Kidney (tissue), 14 donors: Measurements from ENCODE around the gene RASGEF1C. TPM values are rescaled to one million over a fixed set of nuclear protein-coding genes. Genes with fewer than 3 reads are reported as not detected.

ENCODE experiments used
- DNase-seq, 5 donors: peaks; one replicate each; pipeline ENCODE4 v3.0.0-alpha.2; 2013 to 2020
- FAIRE-seq: peaks from 2 replicates; lab custom pipeline; 2012; peaks lifted over from hg19 to GRCh38; lab: Jason Lieb, UNC
- H3K27ac ChIP-seq, 2 donors: one replicate each; pipeline ENCODE4 v1.7.0; 2013; ENCODE audit warnings: low read depth in 2 of 2, low read length in 2 of 2, inconsistent platforms in 1 of 2
- H3K27me3 ChIP-seq: one replicate; pipeline ENCODE4 v1.7.1; 2013; ENCODE audit warnings: low read length, inconsistent platforms; ENCODE audit not compliant: control insufficient read depth, insufficient read depth
- H3K36me3 ChIP-seq, 3 donors: one replicate each; pipeline versions ENCODE4 v1.7.0 to v1.7.1; 2013; ENCODE audit warnings: low read length in 3 of 3, control low read depth in 1 of 3, inconsistent platforms in 1 of 3; ENCODE audit not compliant: insufficient read depth in 3 of 3, control insufficient read depth in 2 of 3
- H3K4me1 ChIP-seq, 3 donors: one replicate each; pipeline versions ENCODE4 v1.7.0 to v1.7.1; 2013; ENCODE audit warnings: low read length in 3 of 3, inconsistent platforms in 1 of 3, low read depth in 1 of 3; ENCODE audit not compliant: control insufficient read depth in 2 of 3, insufficient read depth in 2 of 3
- H3K4me3 ChIP-seq, 3 donors: one replicate each; pipeline versions ENCODE4 v1.7.0 to v1.8.1; 2013; ENCODE audit warnings: low read length in 3 of 3, control low read depth in 1 of 3, inconsistent platforms in 1 of 3
- H3K9ac ChIP-seq, 3 donors: one replicate each; pipeline versions ENCODE4 v1.7.0 to v1.7.1; 2013; ENCODE audit warnings: low read length in 3 of 3, control low read depth in 1 of 3, inconsistent platforms in 1 of 3
- H3K9me3 ChIP-seq, 3 donors: one replicate each; pipeline versions ENCODE4 v1.7.0 to v1.7.1; 2013; ENCODE audit warnings: low read length in 3 of 3, control low read depth in 1 of 3, inconsistent platforms in 1 of 3; ENCODE audit not compliant: control insufficient read depth in 2 of 3, insufficient read depth in 1 of 3
- CTCF ChIP-seq: IDR thresholded peaks from 3 replicates; pipeline ENCODE4 v1.5.1; 2012; ENCODE audit warnings: mild to moderate bottlenecking, moderate library complexity, borderline replicate concordance; ENCODE audit not compliant: insufficient read depth; ENCODE audit errors: extremely low read depth
- intact Hi-C: fragments of 100-400 bp; cut with DNase I; formaldehyde crosslinking; loops from one replicate; pipeline ENCODE4 v1.11.1; 2022
- polyA plus RNA-seq: library from polyadenylated mRNA; stranded (reverse); fragments of 350-450 nt; fragmentation: Illumina TruSeq; extraction: RNeasy Lipid Tissue Mini Kit (QIAGEN cat#74804); gene quantifications from one replicate; pipeline ENCODE4 v1.2.3, GENCODE V29; 2014; ENCODE audit warnings: low read depth, low replicate concordance; ENCODE audit not compliant: insufficient read depth
- total RNA-seq: library from RNA; stranded (reverse); fragmentation: NEBNext Ultra II Directional; extraction: Animal tissue kit (Norgen Biotek cat#: 25700); gene quantifications from one replicate; pipeline ENCODE4 v1.2.1, GENCODE V29; 2021
- donor health status: control.
- donor health status: control.
- donor health status: control.
- donor health status: control.
- donor health status: control.
- donor health status: DM: yes; HTN: yes; CAD: no.
- donor health status: Normal renal cell carcinoma (clear cell type).

Gene RASGEF1C
- total and polyA plus RNA-seq, 2 donors from 2014 or later = 0.15 to 0.16 TPM

GRCh38 chr5:180207593-180207992, 1.4 kb downstream of the RASGEF1C start:
- intact Hi-C loops = no loop called here
- no peak overlapping the region for H3K9ac ChIP-seq
- no peak for TF ChIP-seq CTCF
- H3K9me3 ChIP-seq = no peaks in the 10 kb centered on the region
- no peaks in the 10 kb centered on the region for H3K27me3 ChIP-seq
- no peak for FAIRE-seq
- peak in 1 of 5 donors; percentile 17 for DNase-seq
- H3K36me3 ChIP-seq = no peaks in the 10 kb centered on the region
- peaks cover 0 to 7% (median 0%) of the 10 kb centered on the region in 3 donors for H3K4me1 ChIP-seq
- H3K27ac ChIP-seq = no peak overlapping the region
- H3K4me3 ChIP-seq = no peak overlapping the region

- Histone ChIP-seq H3K9me3 (no peaks in the 10 kb centered on the region), H3K36me3 (no peaks in the 10 kb centered on the region), H3K4me1 (peaks cover 0 to 7% (median 0%) of the 10 kb centered on the region in 3 donors), H3K9ac (no peak overlapping the region), H3K27me3 (no peaks in the 10 kb centered on the region), H3K4me3 (no peak overlapping the region), H3K27ac (no peak overlapping the region)
- TF ChIP-seq CTCF = no peak
- intact Hi-C loops = no loop called here
- DNase-seq (no peak), FAIRE-seq (no peak)
These were observed 2.0 kb downstream of the RASGEF1C start for GRCh38 chr5:180206993-180207392.

GRCh38 chr5:180205916-180206315, 3.1 kb downstream of the RASGEF1C start:
- FAIRE-seq (no peak), DNase-seq (no peak)
- H3K4me1 ChIP-seq = peaks cover 0 to 7% (median 0%) of the 10 kb centered on the region in 3 donors
- no peaks in the 10 kb centered on the region for H3K36me3 ChIP-seq
- no peak overlapping the region for H3K9ac ChIP-seq
- H3K27ac ChIP-seq = no peak overlapping the region
- intact Hi-C loops = no loop called here
- no peak for TF ChIP-seq CTCF
- H3K9me3 ChIP-seq = no peaks in the 10 kb centered on the region
- no peaks in the 10 kb centered on the region for H3K27me3 ChIP-seq
- no peak overlapping the region for H3K4me3 ChIP-seq

- DNase-seq (no peak), FAIRE-seq (no peak)
- TF ChIP-seq CTCF = no peak
- Histone ChIP-seq H3K4me1 (peaks cover 0 to 7% (median 0%) of the 10 kb centered on the region in 3 donors), H3K9me3 (no peaks in the 10 kb centered on the region), H3K4me3 (no peak overlapping the region), H3K36me3 (no peaks in the 10 kb centered on the region), H3K27ac (no peak overlapping the region), H3K9ac (no peak overlapping the region), H3K27me3 (no peaks in the 10 kb centered on the region)
- intact Hi-C loops = no loop called here
These were observed 4.7 kb downstream of the RASGEF1C start for GRCh38 chr5:180204276-180204819.
